H1 (cell line): ENCODE results near the gene EGR1. TPM values are rescaled to one million over a fixed set of nuclear protein-coding genes. Genes with fewer than 3 reads are reported as not detected.

Source experiments
- ATF3 ChIP-seq: IDR thresholded peaks from 2 replicates; pipeline ENCODE4 v1.6.1; 2011; ENCODE audit warnings: low read depth, mild to moderate bottlenecking, low read length; ENCODE audit not compliant: insufficient read depth
- CREB1 ChIP-seq: IDR thresholded peaks from 2 replicates; pipeline ENCODE4 v1.6.1; 2012; ENCODE audit warnings: inconsistent platforms
- E2F6 ChIP-seq: IDR thresholded peaks from 2 replicates; pipeline ENCODE4 v1.6.1; 2012; ENCODE audit warnings: inconsistent platforms
- EZH2 ChIP-seq: fragments of 200-600 bp; sonication (generic); IDR thresholded peaks from 2 replicates; pipeline ENCODE4 v1.7.1; 2012; ENCODE audit warnings: low read depth, mild to moderate bottlenecking, moderate library complexity, low read length, inconsistent platforms; ENCODE audit not compliant: severe bottlenecking
- FOSL1 ChIP-seq: IDR thresholded peaks from 2 replicates; pipeline ENCODE4 v1.6.1; 2011; ENCODE audit warnings: mild to moderate bottlenecking, low read depth, low read length, moderate library complexity; ENCODE audit not compliant: insufficient read depth
- GTF2F1 ChIP-seq: IDR thresholded peaks from 2 replicates; pipeline ENCODE4 v1.6.1; 2012; ENCODE audit warnings: low read depth, low read length, improper control_type of control experiment, borderline replicate concordance
- JUN ChIP-seq: IDR thresholded peaks from 2 replicates; pipeline ENCODE4 v1.6.1; 2011; ENCODE audit warnings: low read depth, mild to moderate bottlenecking, improper control_type of control experiment, low read length
- KDM4A ChIP-seq: IDR thresholded peaks from one replicate; pipeline ENCODE4 v1.7.1; 2012; ENCODE audit warnings: low read depth, mild to moderate bottlenecking, moderate library complexity, low read length, inconsistent platforms; ENCODE audit not compliant: severe bottlenecking
- SAP30 ChIP-seq: fragments of 300-600 bp; sonication (generic); IDR thresholded peaks from 2 replicates; pipeline ENCODE4 v1.7.1; 2012; ENCODE audit warnings: low read length, moderate library complexity, mild to moderate bottlenecking, inconsistent platforms; ENCODE audit not compliant: insufficient read depth, insufficient replicate concordance
- SIRT6 ChIP-seq: IDR thresholded peaks from one replicate; pipeline ENCODE4 v1.7.1; 2012; ENCODE audit warnings: low read length, inconsistent platforms
- SUZ12 ChIP-seq: fragments of 200-600 bp; sonication (generic); IDR thresholded peaks from 2 replicates; pipeline ENCODE4 v1.6.1; 2012; ENCODE audit warnings: mild to moderate bottlenecking, inconsistent platforms, low read length, moderate library complexity, mixed read lengths
- TAF7 ChIP-seq: optimal IDR thresholded peaks from 2 replicates; pipeline ENCODE3; 2011; ENCODE audit warnings: low read depth, mild to moderate bottlenecking, inconsistent platforms, low read length, moderate library complexity, borderline replicate concordance
- polyA plus RNA-seq, 7 experiments: library from polyadenylated mRNA; depleted of rRNA in 3 of 7; stranded (reverse) in 5 of 7; unstranded in 2 of 7; fragments of >200 nt in 5 of 7; fragments of 200-250 nt in 2 of 7; gene quantifications; 1 replicate in 5 of 7; 2 replicates in 1 of 7; 4 replicates in 1 of 7; pipeline versions ENCODE4 v1.2.1 to v1.2.3, GENCODE V29; 2011 to 2013; ENCODE audit warnings: missing spikeins in 2 of 7, mixed read lengths in 2 of 7
- total RNA-seq: library from RNA; stranded (reverse); fragmentation: NEBNext Ultra II Directional; extraction: Animal tissue kit (Norgen Biotek cat#: 25700); gene quantifications from 2 replicates; pipeline ENCODE4 v1.2.1, GENCODE V29; 2021

EGR1 gene
- total and polyA plus RNA-seq, 2 of the 8 experiments (the other 6 are each of a cell fraction or from before 2014, with no cell fraction given): 16.2 to 35.5 TPM

- no peak for TF ChIP-seq SAP30
- TF ChIP-seq CREB1: no peak
- no peak for TF ChIP-seq FOSL1
- TF ChIP-seq SUZ12: no peak
- TF ChIP-seq ATF3: peak; percentile 42; the same call in 1 of the 2 replicates
- no peak for TF ChIP-seq GTF2F1
- no peak for TF ChIP-seq KDM4A
- no peak for TF ChIP-seq E2F6
- no peak for TF ChIP-seq SIRT6
- no peak for TF ChIP-seq TAF7
- TF ChIP-seq EZH2: no peak
- TF ChIP-seq JUN: no peak
Observed at GRCh38 chr5:138461343-138462125, 3.7 kb upstream of the EGR1 start (continued).
